Retinal pigment epithelial cell (primary cell): ENCODE data around the gene IL5.
"Not testable (repeated sequence)": the region's sequence is repeated elsewhere in the genome, so short reads cannot be mapped to it uniquely, and the experiment has no call there.

Source experiments
- DNase-seq: peaks from one replicate; pipeline ENCODE4 v3.0.0-alpha.2; 2010; ENCODE audit warnings: low read depth
- H3K4me3 ChIP-seq: 2 replicates; pipeline ENCODE4 v1.5.1; 2011; ENCODE audit warnings: mild to moderate bottlenecking, low read length, control low read depth, moderate library complexity
- CTCF ChIP-seq: conservative IDR thresholded peaks from 2 replicates; pipeline ENCODE4 v1.5.1; 2011; ENCODE audit warnings: low read depth, low read length, control low read depth, inconsistent platforms

The IL5 gene

DNA sequence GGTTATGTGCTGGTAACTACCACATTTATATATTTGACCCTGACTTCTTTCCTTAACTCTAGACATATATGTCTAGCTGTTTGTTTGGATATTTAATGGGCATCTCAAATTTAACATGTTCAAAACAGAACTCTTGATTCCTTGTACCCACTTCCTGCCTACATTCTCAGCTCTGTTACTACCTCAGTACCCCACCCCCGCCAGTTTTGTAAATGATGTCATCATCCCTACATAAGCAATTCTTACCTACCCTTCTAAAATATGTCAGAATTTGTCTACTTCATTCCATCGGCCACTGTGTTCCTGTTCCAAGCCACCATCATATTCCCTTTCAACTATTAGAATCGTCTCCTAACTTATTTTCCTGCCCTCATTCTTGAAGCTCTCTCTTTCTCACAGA, 18.3 kb upstream of the IL5 start:
- no peak for TF ChIP-seq CTCF
- no peak overlapping the region for H3K4me3 ChIP-seq
- DNase-seq = no peak

- TF ChIP-seq CTCF = no peak
- no peak for DNase-seq
- no peak overlapping the region for H3K4me3 ChIP-seq
Observed at GRCh38 chr5:132559383-132560060, 16.2 kb upstream of the IL5 start.

GRCh38 chr5:132557478-132558172, 14.3 kb upstream of the IL5 start:
- H3K4me3 ChIP-seq = peak overlapping the region; percentile 65
- no peak for TF ChIP-seq CTCF
- DNase-seq = peak; percentile 5

DNA sequence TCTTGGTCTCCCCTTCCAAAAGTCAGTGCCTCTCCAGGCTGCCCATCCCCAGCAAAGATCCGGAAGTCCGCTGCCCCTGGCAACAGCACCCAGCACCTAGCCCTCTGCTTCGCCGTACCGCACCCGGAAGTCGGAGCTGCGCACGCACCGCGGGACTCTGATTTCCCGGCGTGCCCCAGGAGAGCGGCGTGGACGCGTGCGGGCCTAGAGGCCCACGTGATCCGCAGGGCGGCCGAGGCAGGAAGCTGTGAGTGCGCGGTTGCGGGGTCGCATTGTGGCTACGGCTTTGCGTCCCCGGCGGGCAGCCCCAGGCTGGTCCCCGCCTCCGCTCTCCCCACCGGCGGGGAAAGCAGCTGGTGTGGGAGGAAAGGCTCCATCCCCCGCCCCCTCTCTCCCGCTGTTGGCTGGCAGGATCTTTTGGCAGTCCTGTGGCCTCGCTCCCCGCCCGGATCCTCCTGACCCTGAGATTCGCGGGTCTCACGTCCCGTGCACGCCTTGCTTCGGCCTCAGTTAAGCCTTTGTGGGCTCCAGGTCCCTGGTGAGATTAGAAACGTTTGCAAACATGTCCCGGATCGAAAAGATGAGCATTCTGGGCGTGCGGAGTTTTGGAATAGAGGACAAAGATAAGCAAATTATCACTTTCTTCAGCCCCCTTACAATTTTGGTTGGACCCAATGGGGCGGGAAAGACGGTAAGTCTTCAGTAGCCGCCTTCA, 13.6 kb upstream of the IL5 start, which contains the start of gene RAD50:
Gene RAD50 (plus strand): TSS at position 215 of the 715 bp plus-strand sequence. CDS start 348 bp downstream, at position 563.
- peak within 1 kb of the TSS; percentile 65 for H3K4me3 ChIP-seq
- peak; percentile 60 for DNase-seq
- no peak for TF ChIP-seq CTCF

- no peak for DNase-seq
- H3K4me3 ChIP-seq = peak overlapping the region; percentile 65
- no peak for TF ChIP-seq CTCF
Observed at GRCh38 chr5:132556153-132556762, 12.9 kb upstream of the IL5 start.

- no peak for TF ChIP-seq CTCF
- no peak for DNase-seq
- no peak overlapping the region for H3K4me3 ChIP-seq
Observed at GRCh38 chr5:132549576-132549975, 6.3 kb upstream of the IL5 start.

GRCh38 chr5:132548834-132549233, 5.5 kb upstream of the IL5 start:
- H3K4me3 ChIP-seq, DNase-seq: not testable (repeated sequence)
